WERI-Rb-1 (cell line): ENCODE measurements around the gene ADAMTSL3.

Experiments
- DNase-seq: peaks from one replicate; pipeline ENCODE4 v3.0.0-alpha.2; 2020
- H3K27ac ChIP-seq: fragments of 250-450 bp; sonication (Bioruptor Pico); 2 replicates; pipeline ENCODE4 v1.5.1; 2020; ENCODE audit warnings: mild to moderate bottlenecking, moderate library complexity
- H3K27me3 ChIP-seq: fragments of 250-450 bp; sonication (Bioruptor Pico); 2 replicates; pipeline ENCODE4 v1.5.1; 2021; ENCODE audit warnings: mild to moderate bottlenecking, low read depth, moderate library complexity; ENCODE audit not compliant: insufficient read depth, severe bottlenecking
- H3K36me3 ChIP-seq: fragments of 250-450 bp; sonication (Bioruptor Pico); 2 replicates; pipeline ENCODE4 v1.5.1; 2020; ENCODE audit warnings: mild to moderate bottlenecking, moderate library complexity
- H3K4me3 ChIP-seq: 2 replicates; pipeline ENCODE4 v1.5.1; 2011; ENCODE audit warnings: low read depth, mild to moderate bottlenecking, control low read depth, low read length
- H3K9me3 ChIP-seq: fragments of 250-450 bp; sonication (Bioruptor Pico); 2 replicates; pipeline ENCODE4 v1.5.1; 2021; ENCODE audit warnings: mild to moderate bottlenecking, moderate library complexity; ENCODE audit not compliant: severe bottlenecking
- TF ChIP-seq, protein P1 (sequence below): IDR thresholded peaks from 2 replicates; pipeline ENCODE4 v1.5.1; 2011; ENCODE audit warnings: low read depth, mild to moderate bottlenecking, control low read depth, inconsistent platforms, low read length

The ADAMTSL3 gene

DNA sequence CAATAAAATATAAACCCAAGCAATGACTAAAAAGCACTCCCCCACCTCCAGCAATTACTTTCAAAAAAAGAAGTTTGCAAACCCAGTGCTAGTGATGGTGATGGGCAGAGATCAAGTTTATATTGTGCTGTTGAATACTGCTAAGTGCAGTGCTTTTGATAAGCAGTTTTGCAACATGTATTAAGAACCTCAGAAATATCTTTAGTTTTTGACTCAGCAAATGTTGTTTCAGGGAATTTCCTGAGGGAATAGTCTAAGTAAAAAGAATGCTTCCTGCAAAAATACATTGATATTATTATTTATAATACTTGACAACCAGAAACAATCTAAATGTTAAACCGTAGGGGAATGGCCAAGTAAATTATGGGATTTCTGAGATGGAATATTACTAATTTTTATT is 69.3 kb downstream of the ADAMTSL3 start:
- TF ChIP-seq, protein P1, sequence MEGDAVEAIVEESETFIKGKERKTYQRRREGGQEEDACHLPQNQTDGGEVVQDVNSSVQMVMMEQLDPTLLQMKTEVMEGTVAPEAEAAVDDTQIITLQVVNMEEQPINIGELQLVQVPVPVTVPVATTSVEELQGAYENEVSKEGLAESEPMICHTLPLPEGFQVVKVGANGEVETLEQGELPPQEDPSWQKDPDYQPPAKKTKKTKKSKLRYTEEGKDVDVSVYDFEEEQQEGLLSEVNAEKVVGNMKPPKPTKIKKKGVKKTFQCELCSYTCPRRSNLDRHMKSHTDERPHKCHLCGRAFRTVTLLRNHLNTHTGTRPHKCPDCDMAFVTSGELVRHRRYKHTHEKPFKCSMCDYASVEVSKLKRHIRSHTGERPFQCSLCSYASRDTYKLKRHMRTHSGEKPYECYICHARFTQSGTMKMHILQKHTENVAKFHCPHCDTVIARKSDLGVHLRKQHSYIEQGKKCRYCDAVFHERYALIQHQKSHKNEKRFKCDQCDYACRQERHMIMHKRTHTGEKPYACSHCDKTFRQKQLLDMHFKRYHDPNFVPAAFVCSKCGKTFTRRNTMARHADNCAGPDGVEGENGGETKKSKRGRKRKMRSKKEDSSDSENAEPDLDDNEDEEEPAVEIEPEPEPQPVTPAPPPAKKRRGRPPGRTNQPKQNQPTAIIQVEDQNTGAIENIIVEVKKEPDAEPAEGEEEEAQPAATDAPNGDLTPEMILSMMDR: no peak
- Histone ChIP-seq H3K36me3 (no peaks in the 10 kb centered on the region), H3K27ac (no peak overlapping the region), H3K4me3 (no peak overlapping the region), H3K9me3 (no peaks in the 10 kb centered on the region), H3K27me3 (no peaks in the 10 kb centered on the region)
- DNase-seq: no peak

DNA sequence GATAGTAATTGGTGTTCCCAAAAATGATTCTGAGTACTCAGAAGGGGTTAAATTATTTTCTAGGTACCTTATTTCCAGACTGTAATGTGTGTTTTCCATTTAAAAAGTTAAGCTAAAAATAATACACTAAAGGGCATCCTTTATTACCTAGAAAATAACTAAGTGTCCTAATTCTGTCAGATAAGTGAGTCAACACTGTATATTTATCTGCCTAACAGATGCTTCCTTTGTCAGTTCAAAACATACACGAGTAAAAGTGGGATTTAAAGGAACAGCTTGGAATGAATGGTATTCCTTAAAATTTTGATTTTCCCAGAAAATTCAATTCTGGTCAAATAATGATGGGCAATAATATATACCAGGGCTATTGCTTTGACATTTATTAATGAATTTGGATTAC is 78.3 kb downstream of the ADAMTSL3 start:
- H3K27ac ChIP-seq: no peak overlapping the region
- peaks cover 4% of the 10 kb centered on the region for H3K9me3 ChIP-seq

GRCh38 chr15:83732770-83733169 is 78.8 kb downstream of the ADAMTSL3 start:
- Histone ChIP-seq H3K36me3 (no peaks in the 10 kb centered on the region), H3K4me3 (no peak overlapping the region), H3K27me3 (no peaks in the 10 kb centered on the region), H3K9me3 (peaks cover 4% of the 10 kb centered on the region), H3K27ac (no peak overlapping the region)
- TF ChIP-seq, protein P1: no peak
- no peak for DNase-seq

More for the DNA sequence above, 78.3 kb downstream of the ADAMTSL3 start:
- TF ChIP-seq, protein P1: no peak
- no peaks in the 10 kb centered on the region for H3K36me3 ChIP-seq
- no peak for DNase-seq
- no peak overlapping the region for H3K4me3 ChIP-seq
- H3K27me3 ChIP-seq: no peaks in the 10 kb centered on the region

GRCh38 chr15:83733206-83733605 is 79.3 kb downstream of the ADAMTSL3 start:
- H3K36me3 ChIP-seq: no peaks in the 10 kb centered on the region
- DNase-seq: no peak

DNA sequence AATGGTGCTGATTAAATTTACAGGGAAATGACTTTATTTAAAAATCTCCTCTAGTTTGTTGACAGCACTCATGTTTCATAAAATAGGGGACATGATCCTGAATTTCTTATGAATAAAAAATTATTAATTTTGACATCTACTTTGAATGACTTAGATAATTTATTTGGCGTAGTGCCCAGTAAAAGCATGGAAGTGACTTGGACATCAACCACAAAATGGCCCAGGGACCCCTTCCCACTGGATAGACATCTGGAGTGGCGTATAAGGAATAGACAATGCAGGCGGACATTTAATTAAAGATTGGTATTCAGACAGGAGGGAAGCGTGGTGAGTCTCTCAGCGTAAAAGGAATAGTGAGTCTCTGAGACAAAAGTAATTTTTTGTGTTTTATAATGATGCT is 79.8 kb downstream of the ADAMTSL3 start:
- Histone ChIP-seq H3K27me3 (no peaks in the 10 kb centered on the region), H3K36me3 (no peaks in the 10 kb centered on the region), H3K4me3 (no peak overlapping the region), H3K9me3 (peaks cover 4% of the 10 kb centered on the region), H3K27ac (no peak overlapping the region)
- TF ChIP-seq, protein P1: no peak
- DNase-seq: no peak

More at GRCh38 chr15:83733206-83733605, 79.3 kb downstream of the ADAMTSL3 start:
- no peak overlapping the region for H3K4me3 ChIP-seq
- H3K27me3 ChIP-seq: no peaks in the 10 kb centered on the region
- TF ChIP-seq, protein P1: no peak
- no peak overlapping the region for H3K27ac ChIP-seq
- H3K9me3 ChIP-seq: peaks cover 4% of the 10 kb centered on the region

- DNase-seq: peak; percentile 37
These were observed 80.6 kb downstream of the ADAMTSL3 start for GRCh38 chr15:83734487-83734886.

More at GRCh38 chr15:83734487-83734886, 80.6 kb downstream of the ADAMTSL3 start:
- H3K27me3 ChIP-seq: no peaks in the 10 kb centered on the region
- H3K9me3 ChIP-seq: peaks cover 4% of the 10 kb centered on the region
- no peak overlapping the region for H3K27ac ChIP-seq
- no peak overlapping the region for H3K4me3 ChIP-seq
- H3K36me3 ChIP-seq: no peaks in the 10 kb centered on the region
- TF ChIP-seq, protein P1: peak; percentile 57
